ENCODE measurements around the gene SPO11. TPM values are rescaled to one million over a fixed set of nuclear protein-coding genes. Genes with fewer than 3 reads are reported as not detected.

SPO11 gene
- total RNA-seq, 1 donor from 2014 or later: not detected

DNA sequence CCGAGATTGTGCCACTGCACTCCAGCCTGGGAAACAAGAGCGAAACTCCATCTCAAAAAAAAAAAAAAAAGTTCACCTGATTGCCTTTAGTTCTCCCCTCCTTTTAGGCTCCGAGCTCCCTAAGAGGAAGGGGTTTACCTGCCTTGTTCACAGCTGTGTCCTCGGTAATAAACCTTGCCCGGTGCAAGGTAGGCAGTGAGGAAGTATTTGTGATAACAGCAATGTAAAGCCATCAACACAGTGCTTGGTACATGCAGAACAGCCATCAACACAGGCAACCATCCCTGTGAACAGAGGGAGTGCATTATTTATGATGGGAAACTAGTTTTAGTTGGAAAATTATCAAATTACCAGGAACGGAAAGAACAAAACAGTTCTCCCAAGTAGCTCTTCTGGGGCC is 1.8 kb upstream of the SPO11 start:
- Histone ChIP-seq H3K27me3 (peaks cover 4% of the 10 kb centered on the region), H3F3A (ENCODE audit: low read depth) (peaks cover 27% of the 10 kb centered on the region), H3K79me2 (ENCODE audit: low read depth) (no peaks in the 10 kb centered on the region), H3K9ac (no peak overlapping the region), H3K4me3 (no peak overlapping the region), H3K4me2 (no peak overlapping the region), H3K27ac (no peak overlapping the region), H2AFZ (replicated peaks) (no peak overlapping the region), H4K20me1 (ENCODE audit: low read depth) (no peaks in the 10 kb centered on the region), H3K36me3 (no peaks in the 10 kb centered on the region), H3K4me1 (peaks cover 20% of the 10 kb centered on the region), H3K9me3 (ENCODE audit: low read depth) (no peaks in the 10 kb centered on the region)
- Mint-ChIP-seq H3K27ac (no peak overlapping the region), H3K9me3 (no peaks in the 10 kb centered on the region), H3K36me3 (no peaks in the 10 kb centered on the region), H3K4me1 (peaks cover 54% of the 10 kb centered on the region), H3K27me3 (ENCODE audit: insufficient read depth, low read depth) (peaks cover 5% of the 10 kb centered on the region), H3K4me3 (no peak overlapping the region)
- TF ChIP-seq CTCF (IDR thresholded peaks at IDR 0.05) (no peak), EZH2phosphoT487 (IDR thresholded peaks at IDR 0.05) (no peak), EZH2 (IDR thresholded peaks at IDR 0.05) (no peak)
- DNase-seq (ENCODE audit: low spot score): no peak

DNA sequence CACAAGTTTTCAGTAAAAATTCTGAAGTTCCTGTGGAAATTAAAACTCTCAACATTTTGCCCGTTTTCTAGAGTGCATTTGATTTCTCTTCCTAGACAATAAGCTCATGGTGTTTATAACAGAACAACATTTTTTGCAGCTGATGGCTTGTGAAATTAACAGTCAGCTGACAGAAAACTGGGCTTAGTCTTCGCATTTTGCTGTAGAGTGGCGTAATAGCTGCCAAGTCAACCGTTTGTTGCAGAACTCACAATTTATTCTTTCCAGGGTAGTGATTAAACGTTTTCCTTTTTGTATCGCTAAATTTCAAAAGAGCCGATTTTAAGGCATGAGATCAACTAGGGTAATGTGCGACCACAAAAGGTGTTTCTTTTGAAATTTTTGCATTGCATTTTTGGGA is 1.4 kb downstream of the SPO11 start:
- Mint-ChIP-seq H3K4me3 (no peak overlapping the region), H3K27me3 (ENCODE audit: insufficient read depth, low read depth) (peaks cover 2% of the 10 kb centered on the region), H3K36me3 (no peaks in the 10 kb centered on the region), H3K27ac (no peak overlapping the region), H3K9me3 (no peaks in the 10 kb centered on the region), H3K4me1 (peaks cover 35% of the 10 kb centered on the region)
- no peak overlapping the region for H3K9ac ChIP-seq
- no peak overlapping the region for H3K4me2 ChIP-seq
- no peaks in the 10 kb centered on the region for H4K20me1 ChIP-seq (ENCODE audit: low read depth)
- no peaks in the 10 kb centered on the region for H3K9me3 ChIP-seq (ENCODE audit: low read depth)
- peaks cover 9% of the 10 kb centered on the region for H3K4me1 ChIP-seq
- DNase-seq (ENCODE audit: low spot score): no peak
- H3K79me2 ChIP-seq (ENCODE audit: low read depth): no peaks in the 10 kb centered on the region
- H3K36me3 ChIP-seq: no peaks in the 10 kb centered on the region
- no peak overlapping the region for H2AFZ ChIP-seq (replicated peaks)
- H3K4me3 ChIP-seq: no peak overlapping the region
- H3K27me3 ChIP-seq: peaks cover 4% of the 10 kb centered on the region
- H3K27ac ChIP-seq: no peak overlapping the region
- H3F3A ChIP-seq (ENCODE audit: low read depth): peaks cover 8% of the 10 kb centered on the region
- TF ChIP-seq CTCF (IDR thresholded peaks at IDR 0.05) (no peak), EZH2 (IDR thresholded peaks at IDR 0.05) (no peak), EZH2phosphoT487 (IDR thresholded peaks at IDR 0.05) (no peak)

DNA sequence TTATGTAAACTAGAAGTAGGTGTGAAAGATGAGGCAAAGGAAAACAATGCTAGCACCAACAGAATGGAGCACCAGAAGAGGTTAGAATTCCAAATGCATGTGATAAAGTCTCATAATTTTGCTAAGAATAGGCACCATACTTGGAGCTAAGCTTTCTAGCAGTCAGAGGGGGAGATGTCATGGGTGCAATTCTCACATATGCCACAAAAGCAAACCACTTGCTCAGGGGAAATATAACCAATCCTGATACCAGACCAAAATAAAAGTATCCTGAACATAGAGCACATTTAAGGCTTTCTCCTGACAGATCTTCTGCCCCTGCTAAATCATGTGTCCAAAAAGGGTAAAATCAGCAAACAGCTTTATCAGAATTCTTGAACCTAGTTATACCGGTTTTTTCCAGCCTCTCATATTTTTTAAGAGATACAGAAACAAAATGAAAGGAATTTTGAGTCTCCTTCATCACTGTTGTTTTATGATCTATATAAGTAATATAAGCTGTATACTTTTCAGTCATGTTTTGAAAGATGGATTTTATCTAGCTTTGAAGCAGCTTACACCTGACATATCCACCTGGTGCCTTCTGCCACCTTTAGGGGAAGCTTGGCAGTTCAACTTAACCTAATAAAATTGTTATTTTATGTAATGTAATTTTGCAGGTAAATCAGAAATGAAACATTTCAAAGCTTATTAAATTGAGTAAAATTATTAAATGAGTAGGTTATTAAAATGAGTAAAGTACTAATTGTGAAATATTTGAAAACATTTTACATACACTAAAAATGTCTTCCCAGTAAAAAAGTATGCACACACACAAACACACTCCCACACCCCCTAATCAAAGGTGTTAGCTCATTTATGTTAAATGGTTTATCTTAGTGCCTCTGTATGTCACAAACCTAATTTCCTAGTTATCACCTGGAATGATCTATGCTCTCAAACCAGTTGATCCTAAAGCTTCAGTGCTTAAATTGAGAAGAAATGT is 2.8 kb downstream of the SPO11 start:
- TF ChIP-seq CTCF (IDR thresholded peaks at IDR 0.05) (peak; percentile 47), EZH2phosphoT487 (IDR thresholded peaks at IDR 0.05) (no peak)
- Histone ChIP-seq H3K27me3 (peaks cover 4% of the 10 kb centered on the region), H3F3A (ENCODE audit: low read depth) (no peaks in the 10 kb centered on the region), H3K4me1 (no peaks in the 10 kb centered on the region), H3K27ac (no peak overlapping the region), H3K9ac (no peak overlapping the region), H3K9me3 (ENCODE audit: low read depth) (no peaks in the 10 kb centered on the region), H4K20me1 (ENCODE audit: low read depth) (no peaks in the 10 kb centered on the region), H2AFZ (replicated peaks) (no peak overlapping the region), H3K4me2 (no peak overlapping the region), H3K4me3 (no peak overlapping the region), H3K79me2 (ENCODE audit: low read depth) (no peaks in the 10 kb centered on the region), H3K36me3 (no peaks in the 10 kb centered on the region)
- Mint-ChIP-seq H3K9me3 (no peaks in the 10 kb centered on the region), H3K27ac (no peak overlapping the region), H3K4me3 (no peak overlapping the region), H3K4me1 (peaks cover 27% of the 10 kb centered on the region), H3K27me3 (ENCODE audit: insufficient read depth, low read depth) (peaks cover 2% of the 10 kb centered on the region), H3K36me3 (no peaks in the 10 kb centered on the region)
- DNase-seq (ENCODE audit: low spot score): no peak
